OCI-LY1 (cell line): ENCODE data around the gene KIAA2012.

Experiments used
- EZH2 ChIP-seq: fragments of 200-600 bp; sonication (generic), shearing (Covaris generic); IDR thresholded peaks from 2 replicates; pipeline ENCODE4 v1.8.0; 2017; ENCODE audit warnings: borderline replicate concordance, mixed run types, mild to moderate bottlenecking, antibody characterized with exemption, low read length, moderate library complexity, mixed read lengths
- TF ChIP-seq, protein P1 (sequence below): fragments of 200-600 bp; sonication (generic), shearing (Covaris generic); IDR thresholded peaks from 2 replicates; pipeline ENCODE4 v1.5.1; 2017; ENCODE audit warnings: mild to moderate bottlenecking, antibody characterized with exemption, low read length, moderate library complexity, mixed read lengths

DNA sequence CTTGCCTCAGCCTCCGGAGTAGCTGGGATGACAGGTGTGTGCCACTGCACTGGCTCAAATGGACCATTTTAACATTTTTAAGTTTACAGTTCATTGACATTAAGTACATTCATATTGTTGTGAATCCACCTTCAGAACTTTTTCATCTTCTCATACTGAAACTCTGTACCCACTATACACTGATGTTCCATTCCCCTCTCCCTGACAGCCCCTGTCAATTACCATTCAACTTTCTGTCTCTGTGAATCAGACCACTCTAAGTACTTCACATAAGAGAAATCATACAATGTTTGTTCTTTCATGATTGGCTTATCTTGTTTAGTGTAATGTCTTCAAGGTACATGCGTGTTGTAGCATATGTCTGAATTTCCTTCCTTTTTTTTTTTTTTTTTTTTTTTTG lies 1.9 kb upstream of the KIAA2012 start:
- TF ChIP-seq, protein P1, sequence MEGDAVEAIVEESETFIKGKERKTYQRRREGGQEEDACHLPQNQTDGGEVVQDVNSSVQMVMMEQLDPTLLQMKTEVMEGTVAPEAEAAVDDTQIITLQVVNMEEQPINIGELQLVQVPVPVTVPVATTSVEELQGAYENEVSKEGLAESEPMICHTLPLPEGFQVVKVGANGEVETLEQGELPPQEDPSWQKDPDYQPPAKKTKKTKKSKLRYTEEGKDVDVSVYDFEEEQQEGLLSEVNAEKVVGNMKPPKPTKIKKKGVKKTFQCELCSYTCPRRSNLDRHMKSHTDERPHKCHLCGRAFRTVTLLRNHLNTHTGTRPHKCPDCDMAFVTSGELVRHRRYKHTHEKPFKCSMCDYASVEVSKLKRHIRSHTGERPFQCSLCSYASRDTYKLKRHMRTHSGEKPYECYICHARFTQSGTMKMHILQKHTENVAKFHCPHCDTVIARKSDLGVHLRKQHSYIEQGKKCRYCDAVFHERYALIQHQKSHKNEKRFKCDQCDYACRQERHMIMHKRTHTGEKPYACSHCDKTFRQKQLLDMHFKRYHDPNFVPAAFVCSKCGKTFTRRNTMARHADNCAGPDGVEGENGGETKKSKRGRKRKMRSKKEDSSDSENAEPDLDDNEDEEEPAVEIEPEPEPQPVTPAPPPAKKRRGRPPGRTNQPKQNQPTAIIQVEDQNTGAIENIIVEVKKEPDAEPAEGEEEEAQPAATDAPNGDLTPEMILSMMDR, result no peak
- TF ChIP-seq EZH2, result no peak
